Esophagus muscularis mucosa (tissue), 4 donors: ENCODE measurements around the gene PIGU.

Source experiments
- EP300 ChIP-seq: sonication (generic); formaldehyde crosslinking; IDR thresholded peaks from one replicate; pipeline ENCODE4 v1.6.1; 2017; ENCODE audit warnings: antibody characterized with exemption
- POLR2A ChIP-seq: fragments of 450-650 bp; IDR thresholded peaks from one replicate; pipeline ENCODE4 v1.6.1; 2017; ENCODE audit warnings: antibody characterized with exemption, moderate library complexity, mild to moderate bottlenecking, low read depth
- POLR2AphosphoS5 ChIP-seq, 2 donors: sonication (generic); formaldehyde crosslinking; IDR thresholded peaks; one replicate each; pipeline ENCODE4 v1.6.1; 2017; ENCODE audit warnings: antibody characterized with exemption in 2 of 2
- TF ChIP-seq, protein P1 (sequence below), 3 experiments: fragments of 200-600 bp in 2 of 3; fragments of 450-650 bp in 1 of 3; sonication (generic) in 2 of 3; IDR thresholded peaks; one replicate each; pipeline ENCODE4 v1.5.1; 2017 to 2019; ENCODE audit warnings: antibody characterized with exemption in 3 of 3, mild to moderate bottlenecking in 2 of 3, moderate library complexity in 1 of 3

DNA sequence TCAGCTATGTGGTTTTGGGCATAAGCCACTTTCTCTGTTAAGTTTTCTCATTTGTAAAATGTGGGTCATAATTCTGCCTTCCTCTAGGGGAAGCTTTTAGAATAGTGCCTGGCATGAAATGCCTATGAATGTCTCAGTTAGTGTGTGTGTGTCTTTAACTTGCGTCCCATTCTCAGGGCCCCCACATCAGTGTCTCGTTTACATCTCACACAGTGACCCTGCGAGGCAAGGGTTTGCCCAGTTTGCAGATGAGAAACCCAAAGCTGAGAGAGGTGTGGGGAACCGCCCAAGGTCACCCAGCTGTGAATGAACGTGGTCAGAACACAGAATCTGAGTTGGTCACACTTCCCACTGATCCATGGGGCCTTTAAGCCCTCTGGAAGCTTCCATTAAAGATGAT, 146.6 kb downstream of the PIGU start:
- TF ChIP-seq, protein P1, sequence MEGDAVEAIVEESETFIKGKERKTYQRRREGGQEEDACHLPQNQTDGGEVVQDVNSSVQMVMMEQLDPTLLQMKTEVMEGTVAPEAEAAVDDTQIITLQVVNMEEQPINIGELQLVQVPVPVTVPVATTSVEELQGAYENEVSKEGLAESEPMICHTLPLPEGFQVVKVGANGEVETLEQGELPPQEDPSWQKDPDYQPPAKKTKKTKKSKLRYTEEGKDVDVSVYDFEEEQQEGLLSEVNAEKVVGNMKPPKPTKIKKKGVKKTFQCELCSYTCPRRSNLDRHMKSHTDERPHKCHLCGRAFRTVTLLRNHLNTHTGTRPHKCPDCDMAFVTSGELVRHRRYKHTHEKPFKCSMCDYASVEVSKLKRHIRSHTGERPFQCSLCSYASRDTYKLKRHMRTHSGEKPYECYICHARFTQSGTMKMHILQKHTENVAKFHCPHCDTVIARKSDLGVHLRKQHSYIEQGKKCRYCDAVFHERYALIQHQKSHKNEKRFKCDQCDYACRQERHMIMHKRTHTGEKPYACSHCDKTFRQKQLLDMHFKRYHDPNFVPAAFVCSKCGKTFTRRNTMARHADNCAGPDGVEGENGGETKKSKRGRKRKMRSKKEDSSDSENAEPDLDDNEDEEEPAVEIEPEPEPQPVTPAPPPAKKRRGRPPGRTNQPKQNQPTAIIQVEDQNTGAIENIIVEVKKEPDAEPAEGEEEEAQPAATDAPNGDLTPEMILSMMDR (IDR thresholded peaks at IDR 0.05): no peak
- TF ChIP-seq POLR2A (no peak), EP300 (no peak), POLR2AphosphoS5 (IDR thresholded peaks at IDR 0.05) (no peak)
